ENCODE measurements around the gene TSSK6.

- no peak for TF ChIP-seq CTCF (IDR thresholded peaks at IDR 0.05; ENCODE audit: insufficient read depth, low read length, poor library complexity, severe bottlenecking)
- no peak for TF ChIP-seq EZH2phosphoT487 (conservative IDR thresholded peaks at IDR 0.05; ENCODE audit: low read length)
Observed at GRCh38 chr19:19517235-19517619, 1.9 kb upstream of the TSSK6 start.

All from SU-DHL-6 (cell line).